ENCODE measurements around the gene NR4A1.

The NR4A1 gene

DNA sequence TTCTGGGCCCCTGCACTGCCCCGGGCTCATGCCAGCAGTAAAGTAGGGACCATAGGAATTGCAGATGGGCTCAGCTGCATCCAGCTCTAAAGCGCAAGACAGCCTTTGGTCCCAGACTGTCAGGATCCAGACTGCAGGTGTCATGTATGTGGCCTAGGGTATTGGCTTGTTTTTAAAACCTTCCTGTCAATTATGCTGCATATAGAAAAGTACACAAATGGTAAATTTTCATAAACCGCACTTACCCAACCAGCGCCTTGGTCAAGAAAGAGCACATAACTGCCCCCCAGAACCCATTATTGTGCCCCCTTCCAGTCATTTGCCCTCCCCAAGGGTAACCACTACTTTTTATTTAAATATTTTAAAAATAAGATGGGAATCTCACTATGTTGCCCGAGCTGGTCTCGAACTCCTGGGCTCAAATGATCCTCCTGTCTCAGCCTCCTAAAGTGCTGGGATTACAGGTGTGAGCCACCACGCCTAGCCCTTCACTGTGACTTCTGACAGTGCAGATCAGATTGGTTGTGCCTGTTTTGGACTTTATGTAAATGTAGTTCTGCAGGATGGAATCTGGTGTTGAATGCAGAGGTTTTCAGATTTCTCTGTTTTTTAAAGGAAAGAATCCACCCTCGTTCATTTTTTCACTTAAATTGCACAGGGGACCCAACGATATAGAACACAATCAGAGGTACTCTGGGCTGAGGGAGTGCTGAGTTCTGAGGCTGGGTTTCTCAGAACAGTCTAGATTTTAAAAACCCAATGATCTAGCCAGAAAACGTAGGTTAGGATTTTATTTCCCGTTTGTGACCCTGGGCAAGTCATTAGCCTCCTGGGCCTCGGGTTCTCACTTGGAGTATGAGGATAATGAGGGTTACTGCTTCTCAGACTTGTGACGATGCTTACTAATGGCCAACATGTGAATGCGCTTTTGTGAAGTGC lies 6.7 kb downstream of the NR4A1 start:
- Mint-ChIP-seq H3K4me3 (no peak overlapping the region), H3K9me3 (no peaks in the 10 kb centered on the region), H3K4me1 (peaks cover 27% of the 10 kb centered on the region), H3K36me3 (peaks cover 64% of the 10 kb centered on the region), H3K27ac (no peak overlapping the region)
- DNase-seq (ENCODE audit: low spot score in 2 of 2) (no peak), ATAC-seq (no peak)

DNA sequence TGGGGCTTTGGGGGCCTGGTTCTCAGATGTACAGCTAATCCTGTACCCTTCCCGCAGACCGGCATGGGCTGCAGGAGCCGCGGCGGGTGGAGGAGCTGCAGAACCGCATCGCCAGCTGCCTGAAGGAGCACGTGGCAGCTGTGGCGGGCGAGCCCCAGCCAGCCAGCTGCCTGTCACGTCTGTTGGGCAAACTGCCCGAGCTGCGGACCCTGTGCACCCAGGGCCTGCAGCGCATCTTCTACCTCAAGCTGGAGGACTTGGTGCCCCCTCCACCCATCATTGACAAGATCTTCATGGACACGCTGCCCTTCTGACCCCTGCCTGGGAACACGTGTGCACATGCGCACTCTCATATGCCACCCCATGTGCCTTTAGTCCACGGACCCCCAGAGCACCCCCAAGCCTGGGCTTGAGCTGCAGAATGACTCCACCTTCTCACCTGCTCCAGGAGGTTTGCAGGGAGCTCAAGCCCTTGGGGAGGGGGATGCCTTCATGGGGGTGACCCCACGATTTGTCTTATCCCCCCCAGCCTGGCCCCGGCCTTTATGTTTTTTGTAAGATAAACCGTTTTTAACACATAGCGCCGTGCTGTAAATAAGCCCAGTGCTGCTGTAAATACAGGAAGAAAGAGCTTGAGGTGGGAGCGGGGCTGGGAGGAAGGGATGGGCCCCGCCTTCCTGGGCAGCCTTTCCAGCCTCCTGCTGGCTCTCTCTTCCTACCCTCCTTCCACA lies 7.6 kb downstream of the NR4A1 start:
- H3K36me3 Mint-ChIP-seq, result peaks cover 55% of the 10 kb centered on the region
- H3K4me1 Mint-ChIP-seq, result peaks cover 19% of the 10 kb centered on the region
- H3K4me3 Mint-ChIP-seq, result no peak overlapping the region
- no peaks in the 10 kb centered on the region for H3K9me3 Mint-ChIP-seq
- H3K27ac Mint-ChIP-seq, result no peak overlapping the region
- no peak for ATAC-seq
- no peak for DNase-seq (ENCODE audit: low spot score in 2 of 2)

DNA sequence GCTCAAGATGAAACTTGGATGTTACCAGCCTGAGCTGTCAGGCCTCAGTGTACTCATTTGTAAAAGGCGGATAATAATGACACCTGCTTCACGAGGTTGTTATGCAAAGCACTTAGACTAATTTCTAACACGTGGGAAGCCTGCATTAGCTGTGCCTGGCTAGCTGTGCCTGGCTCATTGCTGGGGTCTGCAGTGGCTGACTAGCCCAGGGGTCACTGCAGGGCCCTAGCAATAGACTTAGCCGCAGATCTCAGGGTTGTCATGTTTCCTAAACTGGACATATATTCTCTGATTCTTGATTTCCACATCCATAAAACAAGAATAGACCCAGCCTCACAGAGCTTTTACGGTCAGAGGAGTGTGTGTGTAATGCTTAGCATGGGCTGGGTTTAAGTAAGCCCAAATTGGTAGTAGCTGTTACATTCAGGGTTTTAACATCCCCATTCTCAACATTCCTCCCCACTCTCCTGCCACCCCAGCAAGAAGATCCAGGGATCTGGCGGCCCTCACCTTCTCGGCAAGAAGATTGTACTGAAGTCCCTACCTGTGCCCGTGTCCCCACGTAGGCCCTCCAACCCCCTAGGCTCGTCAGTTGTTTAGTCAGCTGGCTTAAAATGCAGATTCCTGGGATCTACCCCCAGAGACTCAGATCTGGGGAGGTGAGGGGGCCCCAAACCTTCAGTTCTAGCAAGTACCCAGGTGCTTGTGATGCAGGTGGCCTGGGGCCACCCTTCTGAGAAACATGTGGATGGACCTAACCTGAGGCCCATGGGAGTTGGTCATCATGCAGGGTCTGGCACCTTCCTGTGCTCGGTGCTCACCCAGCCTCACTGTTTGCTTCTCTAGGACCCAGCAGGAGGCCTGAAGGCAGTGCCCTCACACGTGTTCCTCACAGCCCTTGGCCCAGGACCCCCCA lies 8.6 kb downstream of the NR4A1 start:
- Mint-ChIP-seq H3K9me3 (no peaks in the 10 kb centered on the region), H3K36me3 (peaks cover 45% of the 10 kb centered on the region), H3K4me3 (no peak overlapping the region), H3K27ac (no peak overlapping the region), H3K4me1 (peaks cover 10% of the 10 kb centered on the region)
- ATAC-seq, result no peak
- DNase-seq (ENCODE audit: low spot score in 2 of 2), result no peak

DNA sequence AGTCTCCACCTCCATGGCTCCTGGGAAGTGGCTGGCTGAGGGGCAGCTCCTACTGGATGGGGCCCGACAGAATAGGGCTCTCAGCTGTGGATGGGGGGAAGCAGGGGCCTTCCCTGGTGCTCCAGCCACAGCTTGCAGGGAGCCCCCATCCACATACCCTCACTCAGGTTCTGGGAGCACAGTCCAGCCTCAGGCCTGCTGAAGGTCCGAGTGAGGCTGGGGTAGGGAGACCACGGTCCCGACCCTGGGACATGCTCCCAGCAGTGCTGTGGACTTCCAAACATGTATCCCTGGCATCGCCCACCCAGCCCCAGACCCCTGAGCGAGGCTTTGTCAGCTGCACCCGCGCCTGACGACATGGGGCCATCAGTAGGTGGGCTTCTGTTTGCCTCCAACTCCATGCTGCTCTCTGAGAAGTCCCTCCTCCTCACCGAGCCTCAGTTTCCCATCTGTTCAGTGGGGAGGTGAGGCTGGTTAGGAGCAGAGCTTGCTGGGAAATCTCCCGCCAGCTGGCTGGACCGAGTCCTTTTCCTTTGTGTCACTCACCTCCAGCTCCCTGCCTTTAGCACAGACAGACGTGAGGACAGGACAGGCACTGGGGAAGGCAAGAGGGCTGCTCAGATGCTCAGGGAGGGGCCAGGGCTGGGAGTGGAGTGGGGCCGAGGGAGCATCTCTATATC lies 9.4 kb downstream of the NR4A1 start:
- peaks cover 16% of the 10 kb centered on the region for H3K4me1 Mint-ChIP-seq
- H3K36me3 Mint-ChIP-seq, result peaks cover 37% of the 10 kb centered on the region
- no peak overlapping the region for H3K27ac Mint-ChIP-seq
- no peaks in the 10 kb centered on the region for H3K9me3 Mint-ChIP-seq
- H3K4me3 Mint-ChIP-seq, result no peak overlapping the region
- ATAC-seq (no peak), DNase-seq (ENCODE audit: low spot score in 2 of 2) (no peak)

DNA sequence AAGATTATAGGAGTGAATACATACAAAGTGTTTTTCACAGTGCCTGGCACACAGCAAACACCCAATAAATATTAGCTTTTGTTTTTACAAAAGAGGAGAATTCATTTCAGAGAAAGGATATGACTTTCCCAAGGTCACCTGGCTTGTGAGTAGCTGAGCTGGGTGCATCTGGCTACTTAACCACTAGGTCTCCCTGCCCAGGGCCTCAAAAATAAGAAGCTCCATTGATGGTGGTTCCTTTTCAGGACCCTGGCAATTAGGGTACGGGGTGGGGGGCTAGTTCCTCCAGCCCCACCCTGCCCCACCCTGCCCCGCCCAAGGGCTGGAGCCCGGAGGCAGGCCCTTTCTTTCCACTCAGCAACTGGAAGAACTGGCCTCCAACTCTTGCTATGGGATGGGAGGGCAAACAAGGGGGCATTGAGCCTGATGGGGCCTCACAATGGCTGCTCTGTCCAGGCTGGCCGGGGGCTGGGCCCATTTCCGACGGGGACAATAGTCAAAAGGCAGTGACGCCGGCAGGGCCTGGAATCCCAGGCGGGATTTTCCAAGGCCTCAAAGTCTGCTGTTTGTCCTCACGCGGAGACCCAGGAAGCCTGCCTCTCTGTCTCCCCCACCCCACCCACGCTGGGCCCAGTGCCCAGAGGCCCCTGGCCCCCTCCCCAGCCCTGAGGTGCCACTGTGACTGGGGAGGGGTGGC lies 10.4 kb downstream of the NR4A1 start:
- peaks cover 27% of the 10 kb centered on the region for H3K36me3 Mint-ChIP-seq
- no peaks in the 10 kb centered on the region for H3K9me3 Mint-ChIP-seq
- DNase-seq (ENCODE audit: low spot score in 2 of 2) (no peak), ATAC-seq (no peak)
- peaks cover 19% of the 10 kb centered on the region for H3K4me1 Mint-ChIP-seq
- no peak overlapping the region for H3K4me3 Mint-ChIP-seq
- no peak overlapping the region for H3K27ac Mint-ChIP-seq

DNA sequence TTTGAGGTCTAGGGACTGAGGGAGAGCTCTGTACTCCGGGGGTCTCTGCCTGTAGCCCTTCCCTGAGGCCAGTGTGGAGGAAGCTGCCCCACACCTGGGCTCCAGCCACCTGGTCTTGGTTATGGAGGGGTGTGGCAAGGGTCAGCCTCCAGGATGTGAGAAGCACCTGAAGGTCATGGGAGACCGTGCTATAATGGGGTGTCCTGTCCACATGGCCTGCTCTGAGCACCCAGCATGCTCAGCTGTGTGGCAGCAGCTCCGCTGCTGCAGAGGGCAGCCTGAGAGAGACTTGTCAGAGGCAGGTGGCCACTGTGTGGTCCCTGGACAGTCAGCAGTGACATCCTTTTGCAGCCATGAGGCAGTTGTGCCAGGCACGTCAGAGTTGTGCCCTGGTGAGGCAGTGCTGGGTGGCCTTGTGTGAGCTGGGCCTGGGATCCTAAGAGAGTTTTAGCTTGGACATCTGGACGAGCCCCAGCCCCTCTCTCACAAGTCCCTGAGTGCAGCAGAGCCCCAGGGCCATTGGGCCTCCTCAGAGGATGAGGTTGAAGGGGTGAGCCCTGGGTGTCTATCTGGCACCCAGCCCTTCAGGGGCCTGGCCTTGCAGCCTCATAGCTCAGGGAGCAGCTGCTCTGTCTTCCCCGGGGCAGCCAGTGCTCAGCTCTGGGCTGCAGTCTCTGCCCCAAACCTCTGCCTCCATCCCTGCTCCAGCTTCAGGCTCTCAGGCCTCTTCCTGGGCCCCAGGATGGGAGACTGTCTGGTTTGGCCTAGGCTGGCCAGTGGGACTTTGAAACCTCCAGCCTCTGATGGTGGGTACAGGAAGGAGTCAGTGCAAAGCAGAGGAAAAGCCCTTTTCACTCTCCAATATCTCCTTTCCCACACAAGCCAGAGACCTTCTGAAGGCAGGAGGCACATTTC lies 11.2 kb downstream of the NR4A1 start:
- no peaks in the 10 kb centered on the region for H3K9me3 Mint-ChIP-seq
- H3K4me3 Mint-ChIP-seq, result no peak overlapping the region
- H3K4me1 Mint-ChIP-seq, result peaks cover 20% of the 10 kb centered on the region
- DNase-seq (ENCODE audit: low spot score in 2 of 2) (no peak), ATAC-seq (no peak)
- H3K36me3 Mint-ChIP-seq, result peaks cover 19% of the 10 kb centered on the region
- H3K27ac Mint-ChIP-seq, result no peak overlapping the region

DNA sequence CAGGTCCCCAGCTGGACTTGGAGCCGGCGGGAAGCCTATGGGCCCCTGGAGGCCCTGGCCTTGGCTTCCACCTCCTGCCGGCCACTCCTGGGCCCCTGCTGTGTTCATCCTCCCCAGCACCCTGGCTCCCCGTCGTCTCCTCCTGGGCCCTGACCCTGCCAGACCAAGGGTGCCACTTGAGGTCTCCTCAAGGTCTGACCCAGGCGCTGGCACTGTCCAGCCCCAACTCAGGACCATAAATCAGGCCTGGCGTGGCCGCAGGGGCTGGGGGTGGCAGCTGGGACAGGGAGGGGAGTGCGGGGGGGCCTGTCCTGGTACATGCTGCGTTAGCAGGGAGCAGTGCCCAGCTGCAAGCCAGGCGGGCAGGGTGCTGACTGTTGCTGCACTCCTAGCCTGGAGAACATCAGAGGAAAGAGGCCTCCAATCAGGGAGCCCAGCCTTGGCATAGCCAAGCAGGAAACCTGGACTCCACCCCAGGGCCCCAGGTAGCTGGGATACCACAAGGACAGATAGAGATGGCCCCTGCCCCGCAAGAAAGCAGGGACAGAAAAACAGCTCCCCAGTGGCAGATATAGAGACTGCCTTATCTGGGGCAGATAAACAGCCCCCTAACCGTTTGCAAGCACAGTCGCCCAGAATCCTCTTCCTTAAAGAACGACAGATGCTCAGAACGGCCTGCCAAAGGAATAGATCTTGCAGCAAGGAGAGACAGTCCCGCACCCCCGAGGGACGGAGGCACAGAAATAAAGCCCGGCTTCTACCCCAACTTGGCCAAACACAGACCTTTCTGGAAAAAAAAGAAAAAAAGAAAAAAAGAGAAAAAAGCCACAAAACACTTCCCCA lies 12.1 kb downstream of the NR4A1 start:
- H3K9me3 Mint-ChIP-seq, result no peaks in the 10 kb centered on the region
- ATAC-seq (no peak), DNase-seq (ENCODE audit: low spot score in 2 of 2) (no peak)
- peaks cover 10% of the 10 kb centered on the region for H3K36me3 Mint-ChIP-seq
- peaks cover 18% of the 10 kb centered on the region for H3K4me1 Mint-ChIP-seq
- peak overlapping the region; percentile 63 for H3K27ac Mint-ChIP-seq
- H3K4me3 Mint-ChIP-seq, result no peak overlapping the region

DNA sequence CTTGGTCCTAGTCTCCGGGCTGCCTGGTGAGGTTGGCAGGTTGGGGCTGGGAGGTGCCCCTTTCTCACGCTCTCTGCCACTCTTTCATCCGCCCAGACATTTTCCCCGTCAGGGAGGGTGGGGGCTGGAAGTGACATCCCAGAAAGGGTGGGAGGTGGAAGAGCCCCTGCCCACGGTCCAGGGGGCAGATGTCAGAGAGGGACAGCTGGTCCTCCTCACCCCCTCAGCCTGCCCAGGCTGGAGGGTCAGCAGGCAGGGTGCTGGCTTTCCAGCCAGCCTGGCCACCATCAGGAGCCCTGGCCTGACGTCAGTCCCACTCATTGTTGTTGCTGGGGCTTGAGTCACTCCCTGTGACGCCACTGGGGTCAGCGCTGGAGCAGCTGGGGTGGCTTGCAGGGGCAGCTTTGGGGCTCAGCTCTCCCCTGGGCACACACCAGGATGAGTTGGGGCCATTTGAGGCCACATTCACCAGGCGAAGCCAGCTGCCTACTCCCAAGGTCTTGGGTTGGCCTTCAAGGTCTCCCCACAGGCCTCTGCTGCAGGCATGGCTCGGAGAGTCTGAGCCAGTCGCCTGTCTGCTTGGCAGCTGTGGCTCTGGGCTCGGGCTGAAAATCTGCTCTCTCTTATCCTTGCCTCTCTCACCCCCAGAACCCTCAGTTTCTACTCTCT lies 12.9 kb downstream of the NR4A1 start:
- H3K36me3 Mint-ChIP-seq, result peaks cover 2% of the 10 kb centered on the region
- DNase-seq (ENCODE audit: low spot score in 2 of 2), result no peak
- H3K4me3 Mint-ChIP-seq, result no peak overlapping the region
- peak overlapping the region; percentile 63 for H3K27ac Mint-ChIP-seq
- no peaks in the 10 kb centered on the region for H3K9me3 Mint-ChIP-seq
- peaks cover 21% of the 10 kb centered on the region for H3K4me1 Mint-ChIP-seq
- no peak for ATAC-seq

DNA sequence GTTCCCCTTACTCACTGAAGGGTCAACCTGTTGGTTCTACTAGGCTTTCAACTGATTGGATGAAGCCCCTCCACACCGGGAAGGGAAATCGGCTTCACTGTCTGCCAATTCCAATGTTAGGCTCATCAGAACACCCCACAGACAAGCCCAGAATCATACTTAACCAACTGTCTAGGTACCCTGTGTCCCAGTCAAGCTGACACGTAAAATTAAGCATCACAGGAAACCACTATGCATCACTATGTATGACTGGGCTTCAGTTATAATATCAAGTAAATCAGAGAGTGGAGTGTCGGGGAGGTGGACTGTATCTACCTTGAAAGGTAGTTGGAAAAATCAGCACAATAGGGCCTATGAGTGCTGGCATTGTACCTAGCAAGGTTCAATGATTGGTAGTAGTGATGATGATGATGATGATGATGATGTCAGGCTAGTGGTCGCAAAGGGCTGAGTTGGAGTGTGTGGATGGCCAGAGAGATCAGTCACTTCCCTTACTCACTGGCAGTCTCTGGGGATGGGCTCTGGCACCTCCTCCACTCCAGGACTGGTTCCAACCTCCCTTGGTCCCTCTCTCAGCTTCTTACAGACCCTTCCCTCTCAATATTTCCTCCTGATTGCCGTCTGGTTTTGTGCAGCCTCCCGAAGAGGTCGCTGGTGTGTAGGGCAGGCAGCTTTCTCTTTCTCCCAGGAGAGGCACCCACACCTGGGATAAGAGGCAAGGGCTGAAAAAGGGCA lies 15.3 kb downstream of the NR4A1 start:
- ATAC-seq (peak; percentile 68), DNase-seq (ENCODE audit: low spot score in 2 of 2) (no peak)
- Mint-ChIP-seq H3K4me3 (peak overlapping the region; percentile 9), H3K27ac (peak overlapping the region; percentile 5), H3K9me3 (no peaks in the 10 kb centered on the region), H3K36me3 (peaks cover 6% of the 10 kb centered on the region), H3K4me1 (peaks cover 42% of the 10 kb centered on the region)

DNA sequence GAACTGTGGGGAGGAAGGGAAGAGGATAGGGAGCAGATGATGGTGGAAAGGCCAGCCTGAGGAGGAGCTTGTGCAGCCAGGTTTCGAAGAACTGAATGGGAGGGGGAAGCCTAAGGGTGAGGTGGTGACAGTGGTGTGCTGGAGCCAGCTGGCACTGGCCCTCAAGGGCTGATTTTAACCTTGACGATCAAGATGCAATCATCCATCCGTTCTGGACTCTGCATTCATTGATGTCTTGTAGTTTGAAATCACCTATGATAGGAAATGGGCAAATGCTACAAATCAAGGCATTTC lies 15.8 kb downstream of the NR4A1 start:
- peak overlapping the region; percentile 9 for H3K4me3 Mint-ChIP-seq
- ATAC-seq (no peak), DNase-seq (ENCODE audit: low spot score in 2 of 2) (no peak)
- H3K9me3 Mint-ChIP-seq, result no peaks in the 10 kb centered on the region
- peaks cover 46% of the 10 kb centered on the region for H3K4me1 Mint-ChIP-seq
- H3K27ac Mint-ChIP-seq, result no peak overlapping the region
- peaks cover 6% of the 10 kb centered on the region for H3K36me3 Mint-ChIP-seq

DNA sequence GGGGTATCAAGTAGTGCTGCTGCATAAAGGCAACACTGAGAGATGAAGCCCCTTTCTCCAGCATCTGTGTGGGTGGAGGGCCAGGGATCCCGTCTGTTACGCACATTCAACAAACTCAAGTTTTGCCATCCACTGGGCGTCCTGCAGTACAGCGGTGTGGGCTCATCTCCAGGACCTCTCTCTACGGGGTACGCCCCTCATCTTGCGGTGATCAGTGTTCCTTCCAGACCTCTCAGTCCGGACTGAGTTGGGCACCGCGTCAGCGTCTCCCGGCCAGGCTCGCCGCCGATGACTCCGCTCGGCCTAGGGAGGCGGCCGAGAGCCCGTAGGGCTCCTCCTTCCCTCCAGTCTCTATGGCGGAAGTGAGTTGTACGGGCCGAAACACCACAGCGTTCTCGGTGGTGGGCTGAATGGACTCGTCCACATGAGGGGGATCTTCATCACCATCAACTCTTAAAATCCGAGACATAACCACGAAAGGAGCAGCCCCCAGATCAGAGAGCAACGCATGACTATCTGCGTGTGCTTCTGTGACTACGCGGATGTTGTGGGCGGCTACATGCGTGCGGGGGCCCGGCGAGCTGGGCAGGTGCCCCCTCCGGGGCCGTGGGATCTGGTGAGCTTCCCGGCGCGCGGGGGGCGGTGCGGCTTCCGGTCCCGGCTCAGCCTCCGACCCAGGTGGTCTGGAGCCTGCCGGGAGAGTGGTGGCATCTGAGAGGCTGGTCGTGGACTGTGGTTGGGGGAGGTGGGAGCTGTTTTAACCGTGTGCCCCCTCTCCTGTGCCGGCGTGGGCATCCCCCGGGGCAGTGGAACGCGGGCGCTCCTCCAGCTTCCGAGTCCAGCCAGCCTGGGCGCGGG lies 18.3 kb downstream of the NR4A1 start, which contains the start of gene ATG101:
ATG101 (plus strand) TSS at position 652 of the 858 bp plus-strand sequence. CDS start 3,673 bp downstream, outside the sequence.
- H3K4me1 Mint-ChIP-seq, result peaks cover 69% of the 10 kb centered on the region
- H3K36me3 Mint-ChIP-seq, result peaks cover 31% of the 10 kb centered on the region
- peak within 1 kb of the TSS; percentile 97 for H3K4me3 Mint-ChIP-seq
- DNase-seq (ENCODE audit: low spot score in 2 of 2) (peak; percentile 79 to 93), ATAC-seq (peak; percentile 94)
- no peaks in the 10 kb centered on the region for H3K9me3 Mint-ChIP-seq
- peak within 1 kb of the TSS; percentile 100 for H3K27ac Mint-ChIP-seq

All from stimulated activated effector memory CD8-positive, alpha-beta T cell treated with anti-CD3 and anti-CD28 coated beads, Interleukin-12 subunit alpha, Interleukin-12 subunit beta, amount 100 ng/mL, for 72 hours (primary cell).